NT2/D1 (cell line): ENCODE measurements around the gene MBNL1.

ENCODE experiments used
- DNase-seq: peaks from one replicate; pipeline ENCODE4 v3.0.0-alpha.2; 2011; ENCODE audit warnings: low read depth, low spot score
- H3K27me3 ChIP-seq: 2 replicates; pipeline ENCODE4 v1.6.0; 2011; ENCODE audit warnings: mild to moderate bottlenecking; ENCODE audit not compliant: insufficient read length, insufficient read depth
- H3K36me3 ChIP-seq: 2 replicates; pipeline ENCODE4 v1.6.1; 2011; ENCODE audit warnings: mild to moderate bottlenecking, low read length, mixed read lengths; ENCODE audit not compliant: insufficient read depth, insufficient read length
- H3K4me1 ChIP-seq: 2 replicates; pipeline ENCODE4 v1.5.1; 2011; ENCODE audit not compliant: insufficient read depth, insufficient read length
- H3K4me3 ChIP-seq: 2 replicates; pipeline ENCODE4 v1.5.1; 2011; ENCODE audit warnings: low read depth; ENCODE audit not compliant: insufficient read length
- H3K9ac ChIP-seq: 2 replicates; pipeline ENCODE4 v1.6.0; 2011; ENCODE audit warnings: low read depth; ENCODE audit not compliant: insufficient read length
- H3K9me3 ChIP-seq: 2 replicates; pipeline ENCODE4 v1.5.1; 2011; ENCODE audit warnings: mild to moderate bottlenecking, low read length; ENCODE audit not compliant: insufficient read depth
- SUZ12 ChIP-seq: IDR thresholded peaks from 2 replicates; pipeline ENCODE4 v1.6.1; 2011; ENCODE audit not compliant: insufficient read length, insufficient read depth; ENCODE audit errors: extremely low read depth
- YY1 ChIP-seq: IDR thresholded peaks from 2 replicates; pipeline ENCODE4 v1.6.1; 2011; ENCODE audit not compliant: insufficient read length, insufficient read depth
- ZNF274 ChIP-seq: IDR thresholded peaks from 2 replicates; pipeline ENCODE4 v1.6.1; 2011; ENCODE audit warnings: mild to moderate bottlenecking, low read depth, low read length

Gene MBNL1

DNA sequence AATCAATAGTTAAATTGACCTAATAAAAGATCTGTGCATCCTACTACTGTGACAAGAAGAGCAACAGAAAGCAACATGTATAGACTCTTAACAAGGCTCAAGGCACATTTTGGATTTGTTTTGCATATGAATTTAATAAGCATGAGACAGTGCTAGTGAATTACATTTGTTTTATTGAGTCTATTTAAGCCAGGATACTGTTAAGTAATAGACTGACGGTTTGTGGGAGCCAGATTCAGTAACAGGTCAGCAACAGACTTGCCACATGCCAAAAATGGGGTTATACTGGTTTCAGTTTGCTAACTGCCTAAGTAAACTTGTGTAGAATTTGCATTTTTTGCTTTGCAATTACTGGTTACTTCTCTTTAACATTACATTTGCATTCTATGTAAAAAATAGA is 54.0 kb downstream of the MBNL1 start:
- Histone ChIP-seq H3K9me3 (no peaks in the 10 kb centered on the region), H3K4me1 (no peaks in the 10 kb centered on the region), H3K9ac (no peak overlapping the region), H3K27me3 (no peaks in the 10 kb centered on the region), H3K36me3 (no peaks in the 10 kb centered on the region), H3K4me3 (no peak overlapping the region)
- no peak for DNase-seq
- TF ChIP-seq YY1 (no peak), SUZ12 (no peak), ZNF274 (no peak)

DNA sequence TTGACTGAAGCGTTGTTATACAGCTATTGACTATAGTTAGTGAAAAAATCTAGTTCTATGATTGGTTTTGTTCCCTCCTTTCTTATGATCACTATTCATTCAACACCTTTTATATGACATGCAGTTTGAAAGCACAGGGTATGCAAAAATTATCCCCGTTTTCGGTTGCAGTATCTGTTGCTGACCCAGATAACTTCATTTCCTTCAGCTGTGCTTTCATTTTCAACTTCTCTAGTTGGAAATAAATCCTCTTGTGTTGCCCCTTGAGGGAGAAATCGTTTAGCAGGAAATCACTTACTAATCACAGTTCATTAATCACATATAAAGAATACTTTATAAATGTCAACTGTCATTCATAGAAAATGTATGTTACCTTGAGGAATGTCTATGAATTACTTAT is 55.1 kb downstream of the MBNL1 start:
- Histone ChIP-seq H3K36me3 (no peaks in the 10 kb centered on the region), H3K4me3 (no peak overlapping the region), H3K27me3 (no peaks in the 10 kb centered on the region), H3K9ac (no peak overlapping the region), H3K4me1 (no peaks in the 10 kb centered on the region), H3K9me3 (no peaks in the 10 kb centered on the region)
- DNase-seq: no peak
- TF ChIP-seq SUZ12 (no peak), YY1 (no peak), ZNF274 (no peak)

DNA sequence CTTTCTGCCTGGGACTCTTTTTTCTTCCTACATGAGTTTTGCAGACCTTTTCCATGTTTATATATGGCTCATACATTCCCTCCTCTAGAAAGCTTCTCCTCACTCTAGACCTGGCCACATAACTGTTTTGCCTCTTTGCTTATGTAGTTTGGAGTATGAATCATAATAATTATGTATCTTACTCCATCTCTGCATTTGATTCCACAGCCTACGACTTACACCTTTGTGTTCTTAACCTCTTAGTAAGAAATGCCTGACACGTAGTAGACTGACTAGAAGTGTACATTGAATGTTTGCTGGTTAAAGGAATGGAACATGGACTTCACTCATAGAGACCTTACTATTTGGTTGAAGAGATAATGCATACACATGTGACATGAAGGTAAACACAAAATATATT is 56.4 kb downstream of the MBNL1 start:
- H3K4me1 ChIP-seq: no peaks in the 10 kb centered on the region
- H3K9ac ChIP-seq: no peak overlapping the region
- H3K36me3 ChIP-seq: no peaks in the 10 kb centered on the region
- DNase-seq: no peak
- no peak overlapping the region for H3K4me3 ChIP-seq
- no peak for TF ChIP-seq YY1
- no peak for TF ChIP-seq ZNF274
- no peak for TF ChIP-seq SUZ12
- no peaks in the 10 kb centered on the region for H3K27me3 ChIP-seq
- H3K9me3 ChIP-seq: no peaks in the 10 kb centered on the region

DNA sequence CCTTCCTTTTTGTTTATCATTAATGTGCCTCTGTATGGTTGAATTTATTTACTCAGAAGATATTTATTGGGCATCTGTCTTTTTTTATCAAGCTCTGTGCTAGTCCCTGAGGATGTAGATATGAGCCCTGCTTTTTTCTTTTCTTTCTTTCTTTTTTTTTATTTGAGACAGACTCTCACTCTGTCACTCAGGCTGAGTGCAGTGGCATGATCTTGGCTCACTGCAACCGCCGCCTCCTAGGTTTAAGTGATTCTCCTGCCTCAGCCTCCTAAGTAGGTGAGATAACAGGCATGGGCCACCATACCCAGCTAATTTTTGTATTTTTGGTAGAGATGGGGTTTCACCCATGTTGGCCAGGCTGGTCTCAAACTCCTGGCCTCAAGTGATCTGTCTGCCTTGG is 58.5 kb downstream of the MBNL1 start:
- Histone ChIP-seq H3K4me1 (no peaks in the 10 kb centered on the region), H3K9ac (no peak overlapping the region), H3K36me3 (no peaks in the 10 kb centered on the region), H3K27me3 (no peaks in the 10 kb centered on the region), H3K9me3 (no peaks in the 10 kb centered on the region), H3K4me3 (no peak overlapping the region)
- TF ChIP-seq YY1 (no peak), SUZ12 (no peak), ZNF274 (no peak)
- DNase-seq: no peak

DNA sequence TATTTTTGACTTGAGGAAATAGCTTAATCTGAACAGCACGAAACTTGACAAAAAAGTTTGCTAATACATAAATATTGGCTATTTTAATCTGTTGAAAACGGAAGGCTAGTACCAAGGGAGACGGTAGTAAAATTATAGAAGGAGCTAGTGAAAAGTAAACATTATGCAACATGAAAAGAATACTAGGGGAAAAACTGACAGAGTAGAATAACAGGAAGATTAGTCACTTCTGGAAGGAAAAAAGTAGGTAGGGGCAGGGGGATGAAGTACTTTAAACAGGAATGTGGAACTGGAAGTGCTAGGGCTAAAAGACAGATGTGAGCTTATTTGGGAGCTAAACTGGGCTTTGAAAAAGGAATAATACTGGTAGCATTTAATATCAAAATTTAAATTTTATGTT is 60.1 kb downstream of the MBNL1 start:
- DNase-seq: no peak
- Histone ChIP-seq H3K9ac (no peak overlapping the region), H3K27me3 (no peaks in the 10 kb centered on the region), H3K4me3 (no peak overlapping the region), H3K36me3 (no peaks in the 10 kb centered on the region), H3K4me1 (no peaks in the 10 kb centered on the region), H3K9me3 (no peaks in the 10 kb centered on the region)
- TF ChIP-seq YY1 (no peak), SUZ12 (no peak), ZNF274 (no peak)

DNA sequence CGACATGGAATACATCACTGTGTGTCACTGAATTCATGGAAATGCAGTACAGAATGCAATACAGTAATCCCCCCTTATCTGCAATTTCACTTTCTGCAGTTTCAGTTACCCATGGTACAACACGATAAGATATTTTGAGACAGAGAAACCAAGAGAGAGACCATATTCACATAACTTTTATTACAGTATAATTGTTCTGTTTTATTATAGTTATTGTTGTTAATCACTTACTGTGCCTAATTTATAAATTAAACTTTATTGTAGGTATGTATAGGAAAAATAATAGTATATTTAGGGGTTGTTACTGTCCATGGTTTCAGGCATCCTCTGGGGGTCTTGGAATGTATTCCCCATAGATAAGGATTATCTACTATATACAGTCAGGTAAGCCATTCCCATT is 61.8 kb downstream of the MBNL1 start:
- no peak for TF ChIP-seq YY1
- TF ChIP-seq ZNF274: no peak
- TF ChIP-seq SUZ12: no peak
- H3K27me3 ChIP-seq: no peaks in the 10 kb centered on the region
- peaks cover 3% of the 10 kb centered on the region for H3K36me3 ChIP-seq
- no peaks in the 10 kb centered on the region for H3K4me1 ChIP-seq
- no peak for DNase-seq
- H3K9ac ChIP-seq: no peak overlapping the region
- H3K4me3 ChIP-seq: no peak overlapping the region
- no peaks in the 10 kb centered on the region for H3K9me3 ChIP-seq

DNA sequence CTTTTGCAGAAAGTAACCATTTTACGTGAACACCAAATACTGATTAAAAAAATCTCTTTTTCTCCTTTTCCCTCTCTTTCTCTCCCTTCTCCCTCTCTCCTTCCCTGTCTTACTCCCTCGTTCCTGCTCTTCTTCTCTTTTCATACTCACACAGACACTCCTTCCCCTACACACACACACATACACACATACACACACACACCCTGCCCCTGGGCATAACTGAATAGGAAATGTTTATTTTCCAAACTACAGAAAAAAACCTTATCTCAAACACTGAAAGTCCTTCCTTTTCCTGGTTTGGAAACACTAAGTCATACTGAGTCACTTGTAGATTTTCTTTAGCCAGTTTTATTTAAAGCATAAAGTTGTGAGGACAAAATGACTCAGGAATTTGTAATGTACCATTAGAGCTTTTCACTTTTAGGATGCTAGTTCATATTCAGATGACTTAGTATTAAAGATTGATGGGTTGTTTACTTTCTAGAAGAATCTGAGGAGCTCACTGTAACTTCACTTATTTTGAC is 62.4 kb downstream of the MBNL1 start:
- H3K4me1 ChIP-seq: no peaks in the 10 kb centered on the region
- no peaks in the 10 kb centered on the region for H3K9me3 ChIP-seq
- H3K27me3 ChIP-seq: no peaks in the 10 kb centered on the region
- no peak overlapping the region for H3K4me3 ChIP-seq
- no peak overlapping the region for H3K9ac ChIP-seq
- H3K36me3 ChIP-seq: peaks cover 3% of the 10 kb centered on the region
- DNase-seq: no peak
- TF ChIP-seq ZNF274: no peak
- TF ChIP-seq SUZ12: no peak

DNA sequence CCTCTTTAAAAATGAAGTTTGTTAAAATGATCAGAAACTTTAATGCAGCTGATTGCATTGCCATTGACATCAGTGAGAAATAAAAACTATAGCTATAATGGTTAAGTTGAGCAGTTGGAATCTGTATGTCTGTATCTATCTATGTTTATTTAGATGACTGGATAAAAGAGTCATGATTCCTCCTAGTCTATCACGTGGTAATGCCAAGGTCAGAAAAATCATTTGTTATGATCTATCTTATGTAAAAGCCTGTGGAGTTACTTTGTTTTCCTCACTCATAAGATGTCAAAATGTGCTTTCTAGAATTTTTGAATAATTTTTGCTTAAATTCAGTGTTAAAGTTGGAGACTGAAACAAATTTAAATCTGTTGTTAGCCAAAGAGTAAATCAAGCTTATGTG is 63.3 kb downstream of the MBNL1 start:
- Histone ChIP-seq H3K9ac (no peak overlapping the region), H3K36me3 (peaks cover 3% of the 10 kb centered on the region), H3K9me3 (no peaks in the 10 kb centered on the region), H3K4me1 (no peaks in the 10 kb centered on the region), H3K27me3 (no peaks in the 10 kb centered on the region), H3K4me3 (no peak overlapping the region)
- no peak for DNase-seq
- TF ChIP-seq YY1 (no peak), ZNF274 (no peak), SUZ12 (no peak)
